ENCODE data around the gene ZNF790. TPM values are rescaled to one million over a fixed set of nuclear protein-coding genes. Genes with fewer than 3 reads are reported as not detected.
"Not testable (repeated sequence)": the region's sequence is repeated elsewhere in the genome, so short reads cannot be mapped to it uniquely, and the experiment has no call there.

ZNF790 gene
- total RNA-seq, 1 donor from 2014 or later = 6.7 TPM

- Mint-ChIP-seq H3K27ac (no peak overlapping the region), H3K36me3 (ENCODE audit: low read depth) (peaks cover 16% of the 10 kb centered on the region), H3K4me1 (no peaks in the 10 kb centered on the region), H3K9me3 (peaks cover 36% of the 10 kb centered on the region), H3K4me3 (no peak overlapping the region), H3K27me3 (no peaks in the 10 kb centered on the region)
- no peak for DNase-seq
- intact Hi-C loops (cut with micrococcal nuclease) = no loop called here
Observed at GRCh38 chr19:36807029-36807428, 31.2 kb downstream of the ZNF790 start.

GRCh38 chr19:36805364-36805763 lies 32.8 kb downstream of the ZNF790 start:
- H3K4me1 Mint-ChIP-seq = no peaks in the 10 kb centered on the region
- intact Hi-C loops (cut with micrococcal nuclease) = no loop called here
- H3K9me3 Mint-ChIP-seq = peaks cover 26% of the 10 kb centered on the region
- H3K27ac Mint-ChIP-seq = no peak overlapping the region
- no peak overlapping the region for H3K4me3 Mint-ChIP-seq
- H3K27me3 Mint-ChIP-seq = no peaks in the 10 kb centered on the region
- H3K36me3 Mint-ChIP-seq (ENCODE audit: low read depth) = peaks cover 18% of the 10 kb centered on the region
- no peak for DNase-seq

GRCh38 chr19:36797786-36798108 lies 40.4 kb downstream of the ZNF790 start:
- Mint-ChIP-seq H3K36me3 (ENCODE audit: low read depth) (peaks cover 24% of the 10 kb centered on the region), H3K27ac (peak overlapping the region; percentile 91), H3K4me1 (peaks cover 3% of the 10 kb centered on the region), H3K27me3 (no peaks in the 10 kb centered on the region), H3K4me3 (peak overlapping the region; percentile 88), H3K9me3 (peaks cover 14% of the 10 kb centered on the region)
- intact Hi-C loops (cut with micrococcal nuclease) = loop anchor here (1.0 kb wide), 3 partner anchors 25 to 53 kb away; partner anchors contain the start of genes ZNF345, ZNF790 and ZNF850
- no peak for DNase-seq

- H3K27me3 Mint-ChIP-seq = no peaks in the 10 kb centered on the region
- peak overlapping the region; percentile 88 for H3K4me3 Mint-ChIP-seq
- H3K36me3 Mint-ChIP-seq (ENCODE audit: low read depth) = peaks cover 27% of the 10 kb centered on the region
- H3K4me1 Mint-ChIP-seq = peaks cover 3% of the 10 kb centered on the region
- intact Hi-C loops (cut with micrococcal nuclease) = no loop called here
- DNase-seq = no peak
- H3K27ac Mint-ChIP-seq = peak overlapping the region; percentile 91
- H3K9me3 Mint-ChIP-seq = peaks cover 20% of the 10 kb centered on the region
Observed at GRCh38 chr19:36796714-36796992, 41.5 kb downstream of the ZNF790 start.

GRCh38 chr19:36791420-36792141 lies 46.6 kb downstream of the ZNF790 start:
- H3K4me1 Mint-ChIP-seq; H3K27ac Mint-ChIP-seq; H3K4me3 Mint-ChIP-seq; DNase-seq; intact Hi-C loops (cut with micrococcal nuclease); H3K27me3 Mint-ChIP-seq: not testable (repeated sequence)
- Mint-ChIP-seq H3K9me3 (peaks cover 29% of the 10 kb centered on the region), H3K36me3 (ENCODE audit: low read depth) (peaks cover 10% of the 10 kb centered on the region)

GRCh38 chr19:36775768-36776167 lies 62.4 kb downstream of the ZNF790 start:
- peaks cover 19% of the 10 kb centered on the region for H3K9me3 Mint-ChIP-seq
- peaks cover 30% of the 10 kb centered on the region for H3K36me3 Mint-ChIP-seq (ENCODE audit: low read depth)
- intact Hi-C loops (cut with micrococcal nuclease) = loop anchor here (10.0 kb wide), 1 partner anchor 561 kb away; the partner anchor contains the start of genes ZNF146 and ZNF565
- peaks cover 21% of the 10 kb centered on the region for H3K4me1 Mint-ChIP-seq
- no peak overlapping the region for H3K27ac Mint-ChIP-seq
- H3K4me3 Mint-ChIP-seq = no peak overlapping the region
- no peak for DNase-seq
- no peaks in the 10 kb centered on the region for H3K27me3 Mint-ChIP-seq

- H3K27me3 Mint-ChIP-seq = no peaks in the 10 kb centered on the region
- H3K9me3 Mint-ChIP-seq = peaks cover 10% of the 10 kb centered on the region
- intact Hi-C loops (cut with micrococcal nuclease) = loop anchor here (1.0 to 10.0 kb wide), 7 partner anchors 107 to 694 kb away; partner anchors contain the start of genes ZNF146, ZNF382, ZNF383 and ZNF461
- H3K4me1 Mint-ChIP-seq = peaks cover 21% of the 10 kb centered on the region
- H3K4me3 Mint-ChIP-seq = peak overlapping the region; percentile 95
- peaks cover 42% of the 10 kb centered on the region for H3K36me3 Mint-ChIP-seq (ENCODE audit: low read depth)
- peak overlapping the region; percentile 89 for H3K27ac Mint-ChIP-seq
- DNase-seq = no peak
Observed at GRCh38 chr19:36773223-36773579, 65.0 kb downstream of the ZNF790 start.

GRCh38 chr19:36772311-36773222 lies 65.6 kb downstream of the ZNF790 start, which contains the start of gene ZNF850:
TSS of gene ZNF850 (minus strand) at chr19:36772807. CDS start at chr19:36762606, 10,201 bp downstream.
- H3K4me3 Mint-ChIP-seq = peak within 1 kb of the TSS; percentile 95
- H3K36me3 Mint-ChIP-seq (ENCODE audit: low read depth) = peaks cover 39% of the 10 kb centered on the region
- intact Hi-C loops (cut with micrococcal nuclease) = loop anchor here (1.0 to 10.0 kb wide), 14 partner anchors 25 to 695 kb away; partner anchors contain the start of genes ZFP14, ZNF146, ZNF260 and ZNF345
- peak; percentile 98 for DNase-seq
- no peaks in the 10 kb centered on the region for H3K27me3 Mint-ChIP-seq
- peaks cover 10% of the 10 kb centered on the region for H3K9me3 Mint-ChIP-seq
- peak within 1 kb of the TSS; percentile 89 for H3K27ac Mint-ChIP-seq
- peaks cover 21% of the 10 kb centered on the region for H3K4me1 Mint-ChIP-seq

- H3K9me3 Mint-ChIP-seq = peaks cover 10% of the 10 kb centered on the region
- peak overlapping the region; percentile 95 for H3K4me3 Mint-ChIP-seq
- peaks cover 40% of the 10 kb centered on the region for H3K36me3 Mint-ChIP-seq (ENCODE audit: low read depth)
- intact Hi-C loops (cut with micrococcal nuclease) = loop anchor here (1.0 to 10.0 kb wide), 13 partner anchors 26 to 696 kb away; partner anchors contain the start of genes ZFP14, ZNF146, ZNF260 and ZNF345
- no peaks in the 10 kb centered on the region for H3K27me3 Mint-ChIP-seq
- H3K4me1 Mint-ChIP-seq = peaks cover 21% of the 10 kb centered on the region
- peak overlapping the region; percentile 89 for H3K27ac Mint-ChIP-seq
- peak; percentile 81 for DNase-seq
Observed at GRCh38 chr19:36771261-36772231, 66.6 kb downstream of the ZNF790 start.

Other genes starting within 250 kb of the ZNF790 start
- gene ZNF382, start 233.1 kb downstream of the ZNF790 start, total RNA-seq = 9.5 and 13.2 TPM in 2 replicates
- 5.4 and 6.1 TPM in 2 replicates for gene ZNF461, start 171.6 kb downstream of the ZNF790 start, total RNA-seq
- gene ZNF567, start 150.8 kb downstream of the ZNF790 start, total RNA-seq = 8.2 and 8.3 TPM in 2 replicates
- 3.2 and 3.8 TPM in 2 replicates for gene ZNF850, start 65.6 kb downstream of the ZNF790 start, total RNA-seq
- gene ZNF345, start 12.5 kb upstream of the ZNF790 start, total RNA-seq = 2.8 and 4.2 TPM in 2 replicates
- gene ZNF829, start 77.9 kb upstream of the ZNF790 start, total RNA-seq = 4.8 TPM in 2 replicates
- 4.4 and 6.1 TPM in 2 replicates for gene ZNF568, start 77.9 kb upstream of the ZNF790 start, total RNA-seq
- 9.8 and 11.9 TPM in 2 replicates for gene ZNF420, start 240.0 kb upstream of the ZNF790 start, total RNA-seq